K562 (cell line): ENCODE results near the gene AGPAT3. TPM values are rescaled to one million over a fixed set of nuclear protein-coding genes. Genes with fewer than 3 reads are reported as not detected.

Experiments used
- ATAC-seq: fragments of 200-7000 bp; cut with Tn5 transposase; 3 replicates; pipeline ENCODE4 v1.9.1; 2020; ENCODE audit warnings: moderate library complexity
- BruUV-seq: library from RNA; stranded (reverse); fragments of 400-500 nt; replicated peaks from 2 replicates; lab custom pipeline; 2021; lab: Mats Ljungman, UMichigan
- CTCF ChIA-PET: fragments of 300-600 bp; formaldehyde crosslinking; extraction: SDS; loops from one replicate; lab custom pipeline; 2021; ENCODE audit warnings: low intra/inter-chr PET ratio; lab: Yijun Ruan, JAX
- POLR2A ChIA-PET: fragments of 300-600, 350-650 bp; sonication (Branson Sonifier 250); formaldehyde crosslinking; extraction: SDS; loops from one replicate; lab custom pipeline; 2021; ENCODE audit warnings: antibody characterized with exemption, inconsistent platforms; lab: Yijun Ruan, JAX
- DNase-seq, 4 experiments: peaks; one replicate each; pipeline versions ENCODE4 v3.0.0 to v3.0.0-alpha.2; 2011 to 2018; ENCODE audit warnings: low spot score in 3 of 4, mixed read lengths in 3 of 4; ENCODE audit errors: extremely low read depth in 1 of 4
- FAIRE-seq: peaks from 2 replicates; lab custom pipeline; 2011; peaks lifted over from hg19 to GRCh38; lab: Jason Lieb, UNC
- H2AFZ ChIP-seq: 2 replicates; pipeline ENCODE4 v1.6.0; 2011; ENCODE audit warnings: low read depth, low read length, control low read depth, inconsistent platforms
- H3K27ac ChIP-seq: fragments of 200-600 bp; 3 replicates; pipeline ENCODE4 v1.8.0; 2011; ENCODE audit warnings: low read depth, mild to moderate bottlenecking, control low read depth, inconsistent platforms, low read length, moderate library complexity, mixed read lengths; ENCODE audit errors: extremely low read depth
- H3K27me3 ChIP-seq, 2 experiments: fragments of 300-600 bp in 1 of 2; 2 replicates in 1 of 2; 3 replicates in 1 of 2; pipeline versions ENCODE4 v1.6.0 to v1.8.0; 2011; ENCODE audit warnings: inconsistent platforms in 2 of 2, low read length in 2 of 2, mild to moderate bottlenecking in 1 of 2, mixed read lengths in 1 of 2, moderate library complexity in 1 of 2; ENCODE audit not compliant: control insufficient read depth in 2 of 2, insufficient read depth in 2 of 2
- H3K36me3 ChIP-seq: fragments of 300-600 bp; 3 replicates; pipeline ENCODE4 v1.8.0; 2011; ENCODE audit warnings: mild to moderate bottlenecking, low read length, inconsistent platforms; ENCODE audit not compliant: control insufficient read depth, insufficient read depth
- H3K4me1 ChIP-seq, 2 experiments: fragments of 200-600 bp in 1 of 2; replicated peaks in 1 of 2; 2 replicates in 1 of 2; 3 replicates in 1 of 2; pipeline versions ENCODE4 v1.5.1 to v1.8.0; 2011; ENCODE audit warnings: inconsistent platforms in 2 of 2, low read length in 2 of 2, mild to moderate bottlenecking in 1 of 2, mixed read lengths in 1 of 2, moderate library complexity in 1 of 2; ENCODE audit not compliant: control insufficient read depth in 2 of 2, insufficient read depth in 2 of 2
- H3K4me2 ChIP-seq: 2 replicates; pipeline ENCODE4 v1.6.1; 2011; ENCODE audit warnings: low read length, control low read depth, inconsistent platforms, mixed read lengths; ENCODE audit not compliant: insufficient read depth
- H3K4me3 ChIP-seq: fragments of 200-600 bp; sonication (generic), shearing (Covaris generic); 2 replicates; pipeline ENCODE4 v1.5.1; 2016; ENCODE audit warnings: control low read depth, inconsistent platforms
- H3K79me2 ChIP-seq: fragments of 200-600 bp; 3 replicates; pipeline ENCODE4 v1.8.0; 2011; ENCODE audit warnings: low read length, inconsistent platforms; ENCODE audit not compliant: control insufficient read depth, insufficient read depth
- H3K9ac ChIP-seq, 2 experiments: 2 replicates each; pipeline versions ENCODE4 v1.6.0 to v1.6.1; 2011; ENCODE audit warnings: low read depth in 2 of 2, low read length in 2 of 2, control low read depth in 1 of 2, inconsistent platforms in 1 of 2, mild to moderate bottlenecking in 1 of 2, mixed read lengths in 1 of 2; ENCODE audit not compliant: insufficient read depth in 1 of 2
- H3K9me1 ChIP-seq: one replicate; pipeline ENCODE4 v1.6.0; 2011; ENCODE audit warnings: inconsistent platforms, mild to moderate bottlenecking, low read length, moderate library complexity; ENCODE audit not compliant: control insufficient read depth, insufficient read depth
- H3K9me3 ChIP-seq: replicated peaks from 2 replicates; pipeline ENCODE4 v1.5.1; 2011; ENCODE audit warnings: low read depth, low read length, inconsistent platforms; ENCODE audit not compliant: control insufficient read depth, insufficient read depth
- H4K20me1 ChIP-seq: replicated peaks from 2 replicates; pipeline ENCODE4 v1.6.1; 2011; ENCODE audit warnings: low read length, inconsistent platforms, mixed read lengths; ENCODE audit not compliant: control insufficient read depth, insufficient read depth
- KDM1A ChIP-seq, 2 experiments: fragments of 450-650 bp; IDR thresholded peaks; 2 replicates each; pipeline ENCODE4 v1.6.1; 2016; ENCODE audit warnings: mild to moderate bottlenecking in 2 of 2
- LARP7 ChIP-seq: fragments of 450-650 bp; IDR thresholded peaks from 2 replicates; pipeline ENCODE4 v1.6.1; 2016
- PCBP2 ChIP-seq: fragments of 200-400 bp; formaldehyde crosslinking; IDR thresholded peaks from 2 replicates; pipeline ENCODE4 v1.6.1; 2018; ENCODE audit warnings: low read length, low read depth, mild to moderate bottlenecking, moderate library complexity; ENCODE audit not compliant: poor library complexity, severe bottlenecking
- WGBS: fragments of 100-300 bp; shearing (Covaris generic); methylation state at CpG from one replicate; pipeline ENCODE4 v1.1.6; 2016; ENCODE audit warnings: low coverage, mixed read lengths; ENCODE audit not compliant: insufficient coverage; ENCODE audit errors: missing lambda C conversion rate; 5-methylcytosine and 5-hydroxymethylcytosine counted together
- in situ Hi-C: fragments of 300-500 bp; cut with MboI; formaldehyde crosslinking; loops from 4 replicates; pipeline ENCODE4 v1.15.0; 2018; ENCODE audit warnings: inconsistent platforms, mixed read lengths
- intact Hi-C: fragments of 100-400 bp; cut with micrococcal nuclease; formaldehyde crosslinking; loops from 2 replicates; pipeline ENCODE4 v1.14.2; 2022
- polyA plus RNA-seq, 8 experiments: library from polyadenylated mRNA; depleted of rRNA in 4 of 8; stranded (reverse) in 5 of 8; unstranded in 3 of 8; fragments of >200 nt; fragmentation: Nextera tagmentation in 2 of 8; fragmentation: Illumina TruSeq in 1 of 8; extraction: Ambion mirVana in 2 of 8; extraction: Trizol in 1 of 8; gene quantifications; 2 replicates each; pipeline versions ENCODE4 v1.2.1 to v1.2.3, GENCODE V29; 2011 to 2014; ENCODE audit warnings: inconsistent platforms in 1 of 8, missing spikeins in 1 of 8
- total RNA-seq, 7 experiments: library from RNA; depleted of rRNA in 6 of 7; stranded (reverse); fragments of >200 nt in 6 of 7; fragmentation: Illumina TruSeq in 2 of 7; extraction: Trizol in 2 of 7; gene quantifications; 2 replicates each; pipeline versions ENCODE4 v1.2.1 to v1.2.3, GENCODE V29; 2011 to 2021; ENCODE audit warnings: low replicate concordance in 1 of 7
- TF ChIP-seq, protein P1 (sequence below): conservative IDR thresholded peaks from 2 replicates; pipeline ENCODE4 v1.6.1; 2011; ENCODE audit warnings: low read depth, mild to moderate bottlenecking, low read length; ENCODE audit not compliant: control insufficient read depth

The AGPAT3 gene
- total and polyA plus RNA-seq, 9 of the 15 experiments (the other 6 are each of a cell fraction or from before 2014, with no cell fraction given): 1.5 to 88.4 (median 35.7) TPM

- peaks cover 4% of the 10 kb centered on the region; the same call in 1 of the 2 replicates for H4K20me1 ChIP-seq
- TF ChIP-seq, protein P1, sequence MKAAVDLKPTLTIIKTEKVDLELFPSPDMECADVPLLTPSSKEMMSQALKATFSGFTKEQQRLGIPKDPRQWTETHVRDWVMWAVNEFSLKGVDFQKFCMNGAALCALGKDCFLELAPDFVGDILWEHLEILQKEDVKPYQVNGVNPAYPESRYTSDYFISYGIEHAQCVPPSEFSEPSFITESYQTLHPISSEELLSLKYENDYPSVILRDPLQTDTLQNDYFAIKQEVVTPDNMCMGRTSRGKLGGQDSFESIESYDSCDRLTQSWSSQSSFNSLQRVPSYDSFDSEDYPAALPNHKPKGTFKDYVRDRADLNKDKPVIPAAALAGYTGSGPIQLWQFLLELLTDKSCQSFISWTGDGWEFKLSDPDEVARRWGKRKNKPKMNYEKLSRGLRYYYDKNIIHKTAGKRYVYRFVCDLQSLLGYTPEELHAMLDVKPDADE: no peak
- TF ChIP-seq LARP7 (no peak), KDM1A (IDR thresholded peaks at IDR 0.05) (no peak), PCBP2 (no peak)
- TF ChIP-seq, all 486 proteins: peak for 0
- DNase-seq (no peak), FAIRE-seq (no peak), ATAC-seq (no peak)
- Histone ChIP-seq H3K4me1 (peaks cover 29 to 84% of the 10 kb centered on the region in 2 experiments), H3K4me2 (no peak overlapping the region), H3K27me3 (no peaks in the 10 kb centered on the region), H3K79me2 (peaks cover 74% of the 10 kb centered on the region), H3K9me1 (peaks cover 5% of the 10 kb centered on the region), H3K9me3 (no peaks in the 10 kb centered on the region), H3K36me3 (peaks cover 45% of the 10 kb centered on the region), H3K27ac (no peak overlapping the region), H2AFZ (no peak overlapping the region), H3K9ac (peak overlapping the region in 1 of 2 experiments; percentile 84; a peak in 2 of 4 replicates), H3K4me3 (no peak overlapping the region)
- in situ Hi-C loops: no loop called here
- POLR2A ChIA-PET: interaction anchor here (0.7 kb wide), 1 partner anchor 34 kb away, joined by 3 read pairs; no protein-coding TSS in a partner anchor
- 91% methylated on average over 12 of the region's 13 CpGs for WGBS
- intact Hi-C loops: no loop called here
- CTCF ChIA-PET: no interaction called here
- BruUV-seq: no TSS peak
Observed at GRCh38 chr21:43925096-43925481, 60.1 kb downstream of the AGPAT3 start.
